GM19240 (cell line): ENCODE results near the gene PAQR9.

Experiments
- DNase-seq: peaks from one replicate; pipeline ENCODE4 v3.0.0; 2011; ENCODE audit warnings: low spot score; ENCODE audit not compliant: insufficient read length

Gene PAQR9

DNA sequence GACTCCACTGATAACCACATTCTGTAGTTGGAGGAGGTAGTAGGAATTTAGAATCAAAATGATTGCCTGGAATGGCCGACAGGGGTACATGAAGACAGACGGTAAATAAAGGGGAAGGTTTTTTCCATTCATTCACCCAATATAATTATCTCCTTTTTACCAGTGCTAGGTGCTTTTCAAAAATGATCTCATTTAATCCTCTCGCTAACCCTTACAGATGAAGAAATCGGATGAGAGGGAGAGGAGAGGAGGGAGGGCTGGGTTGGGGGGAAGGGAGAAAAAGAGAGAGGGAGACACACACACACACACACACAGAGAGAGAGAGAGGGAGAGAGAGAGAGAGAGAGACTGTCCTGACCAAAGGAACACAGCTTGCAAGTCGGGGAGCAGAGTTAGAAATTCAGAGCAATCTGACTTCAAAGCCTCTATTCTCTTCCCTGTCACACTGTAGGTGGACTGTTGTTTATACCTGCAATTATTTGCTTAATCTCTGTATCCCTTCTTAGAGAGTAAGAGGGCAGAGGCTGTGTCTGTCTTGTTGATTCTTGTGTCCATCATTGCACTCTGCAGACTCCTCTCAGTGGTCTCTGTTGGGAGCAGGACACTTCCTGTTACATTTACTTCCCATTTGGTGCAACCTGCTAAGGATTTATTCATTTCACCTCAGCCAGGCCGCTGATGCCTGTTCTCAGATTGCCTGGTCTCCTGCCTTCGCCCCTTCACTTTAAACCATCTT, 18.7 kb upstream of the PAQR9 start:
- no peak for DNase-seq

DNA sequence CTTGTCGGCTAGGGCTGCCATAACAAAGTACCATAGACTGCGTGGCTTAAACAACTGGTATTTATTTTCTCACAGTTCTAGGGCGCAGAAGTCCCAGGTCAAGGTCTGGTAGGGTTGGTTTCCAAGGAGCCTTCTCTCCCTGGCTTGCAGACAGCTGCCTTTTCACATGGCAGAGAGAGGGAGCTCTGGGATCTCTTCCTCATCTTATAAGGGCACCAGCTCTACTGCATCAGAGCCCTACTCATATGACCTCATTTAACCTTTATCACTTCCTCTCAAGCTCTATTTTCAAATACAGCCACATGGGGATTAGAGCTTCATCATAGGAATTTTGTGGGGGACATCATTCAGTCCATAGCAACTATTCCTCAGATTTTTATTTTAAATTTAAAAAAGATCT, 17.6 kb upstream of the PAQR9 start:
- DNase-seq = no peak

DNA sequence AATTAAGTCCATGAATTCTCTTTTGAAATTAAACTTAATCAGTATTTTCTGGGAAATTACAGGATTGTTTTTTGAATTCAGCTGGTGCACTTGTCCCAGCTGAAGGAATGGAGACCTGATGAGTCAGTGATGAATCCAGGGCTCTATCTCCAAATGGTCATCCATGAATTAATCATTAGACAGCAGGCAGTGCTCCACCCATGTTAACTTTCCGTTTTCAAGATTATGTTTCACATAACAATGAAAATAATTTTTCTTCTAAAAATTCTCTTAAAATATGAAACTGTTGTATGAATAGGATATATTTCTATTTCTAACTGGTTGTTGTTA, 13.9 kb upstream of the PAQR9 start:
- DNase-seq = no peak

DNA sequence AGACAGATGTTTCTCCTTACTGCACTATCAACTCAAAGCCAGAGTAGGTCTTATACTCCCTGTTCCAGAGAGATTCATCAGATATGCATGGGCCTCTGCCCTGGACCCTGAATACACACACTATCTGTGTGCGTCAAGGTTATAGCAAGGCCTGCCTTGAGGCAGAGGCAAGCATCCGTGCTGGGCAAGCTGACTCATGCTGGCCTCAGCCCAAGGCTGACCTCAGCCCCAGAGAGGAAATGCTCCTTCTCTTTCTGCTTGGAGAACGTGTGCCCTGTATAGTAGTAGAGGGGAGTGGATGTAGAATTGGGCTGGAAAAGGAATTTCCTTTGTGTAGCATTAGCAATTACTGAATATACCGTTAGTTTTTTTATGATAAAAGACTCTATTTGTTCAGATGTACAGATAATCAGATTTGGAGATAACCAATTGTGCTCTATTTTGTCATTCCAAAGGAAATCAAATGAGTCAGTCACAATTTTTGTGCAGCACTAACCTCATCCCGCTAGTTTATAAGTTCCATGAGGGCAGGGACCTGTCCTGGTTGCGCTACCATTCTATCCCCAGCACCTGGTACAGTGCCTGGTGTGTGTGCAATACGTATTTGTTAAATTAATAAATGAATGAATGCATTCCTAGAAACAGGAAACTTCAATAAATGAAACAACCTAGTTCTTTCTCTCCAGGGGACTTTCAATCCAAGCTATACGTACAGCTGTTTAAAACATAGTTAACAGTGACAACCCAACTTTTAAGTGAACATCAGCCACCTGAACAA, 13.3 kb upstream of the PAQR9 start:
- DNase-seq = no peak

DNA sequence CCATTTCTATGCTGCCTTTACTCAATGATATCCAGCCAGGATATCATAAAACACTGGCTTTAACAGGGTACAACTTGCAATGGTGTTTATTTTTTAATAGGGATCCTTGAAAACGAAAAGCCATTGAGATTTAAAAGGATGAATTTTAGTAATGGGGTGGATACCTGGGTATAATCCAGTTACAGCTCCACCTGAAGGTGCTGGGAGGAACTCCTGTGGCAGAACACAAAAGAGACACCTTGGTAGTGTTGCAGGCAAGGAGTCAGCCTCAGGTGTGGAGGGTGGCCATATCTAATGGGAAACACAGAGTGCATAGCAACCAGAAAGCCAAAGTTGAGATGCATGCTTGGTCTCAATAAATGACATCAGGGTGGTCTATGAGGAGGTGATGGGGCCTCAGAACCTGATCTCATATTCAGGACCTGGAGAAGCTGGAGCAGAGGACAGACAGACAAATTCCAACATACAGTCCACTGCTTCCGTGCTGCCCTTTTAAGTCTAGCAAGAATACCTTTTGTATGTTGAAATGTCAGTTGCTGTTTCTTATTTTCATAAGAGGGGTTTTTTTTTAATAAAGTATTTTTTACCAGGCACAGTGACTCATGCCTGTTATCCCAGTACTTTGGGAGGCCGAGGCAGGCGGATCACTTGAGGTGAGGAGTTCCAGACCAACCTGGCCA, 12.0 kb upstream of the PAQR9 start:
- DNase-seq = no peak

DNA sequence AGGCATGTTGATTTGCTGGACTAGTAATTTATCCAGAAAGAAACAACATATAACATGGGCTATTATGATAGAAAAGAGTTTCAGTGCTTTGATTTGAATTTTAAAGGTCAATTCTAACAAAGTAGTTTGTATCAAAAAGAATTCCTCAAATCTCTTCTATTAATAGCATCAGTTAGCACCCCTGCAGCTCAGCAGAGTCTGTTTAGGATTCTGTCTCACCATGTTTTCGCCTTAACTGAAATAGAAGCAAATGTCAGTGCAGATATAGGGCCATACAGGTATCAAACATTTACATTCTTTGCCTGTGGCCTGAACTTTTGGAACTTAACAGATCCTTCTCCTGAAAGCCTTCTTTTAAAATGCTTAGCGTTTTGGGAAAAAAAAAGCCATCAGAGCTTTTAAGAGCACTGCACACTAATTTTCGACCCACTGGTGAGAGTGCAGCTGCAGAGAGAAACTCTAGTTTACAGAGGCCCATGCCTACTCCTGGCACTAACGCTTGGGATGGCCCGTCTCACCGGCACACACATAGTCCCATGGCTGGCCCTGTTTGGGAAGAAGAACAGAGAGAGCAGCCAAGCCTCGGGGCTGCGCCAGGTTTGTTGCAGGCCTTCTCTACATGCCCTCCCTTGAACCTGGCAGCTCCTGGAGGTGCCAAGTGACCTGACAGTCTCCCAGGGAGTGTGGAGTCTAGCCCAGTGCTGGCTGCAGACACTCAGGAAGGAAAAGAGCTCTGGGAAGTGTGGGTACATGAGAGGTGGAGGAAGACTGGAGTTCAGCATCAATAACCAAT, 9.9 kb upstream of the PAQR9 start:
- DNase-seq = no peak

DNA sequence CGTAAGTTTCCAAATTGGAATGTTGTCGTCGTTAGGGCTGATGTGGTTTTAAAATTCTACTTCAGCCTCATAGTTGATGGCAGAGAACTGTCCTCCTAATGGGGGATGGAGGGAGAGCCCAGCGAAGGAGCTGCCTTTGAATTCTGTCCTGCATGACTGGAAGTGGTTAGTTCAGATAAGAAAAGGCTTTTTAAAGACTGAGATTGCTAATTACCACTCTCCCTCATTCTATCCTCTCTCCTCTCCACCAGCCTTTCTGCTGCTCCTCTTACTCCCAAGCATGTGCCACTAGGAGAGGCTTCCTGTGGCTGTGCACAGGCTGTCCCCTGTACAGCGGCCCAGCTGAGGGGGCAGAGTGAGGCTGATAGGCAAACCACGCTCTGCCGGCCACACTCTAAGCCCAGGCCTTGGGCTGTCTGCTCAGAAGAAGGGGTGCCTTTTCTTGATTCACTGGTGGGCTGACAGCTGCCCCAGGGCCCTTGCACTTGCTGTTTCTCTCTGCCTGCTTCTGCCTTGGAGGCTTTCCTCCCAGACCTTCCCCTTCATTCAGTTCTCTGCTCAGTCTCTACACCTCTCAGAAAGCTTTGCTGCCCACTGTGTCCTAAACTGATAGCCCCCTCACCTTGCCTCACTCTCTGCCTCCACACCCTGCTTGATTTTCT, 8.7 kb upstream of the PAQR9 start:
- DNase-seq = no peak

DNA sequence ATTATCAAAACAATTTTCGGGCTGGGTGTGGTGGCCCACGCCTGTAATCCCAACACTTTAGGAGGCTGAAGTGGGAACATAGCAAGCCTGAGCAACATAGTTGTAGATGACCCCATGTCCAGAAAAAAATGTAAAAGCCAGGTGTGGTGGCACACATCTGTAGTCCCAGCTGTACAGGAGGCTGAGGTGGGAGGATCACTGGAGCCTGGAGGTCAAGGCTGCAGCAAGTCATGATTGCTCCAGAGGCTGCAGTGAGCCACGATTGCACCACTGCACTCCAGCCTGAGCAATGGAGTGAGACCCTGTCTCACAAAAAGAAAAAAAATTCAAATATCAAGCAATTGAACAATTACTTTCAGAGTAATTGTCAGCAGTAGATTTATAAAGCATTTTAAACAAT, 8.0 kb upstream of the PAQR9 start:
- no peak for DNase-seq

DNA sequence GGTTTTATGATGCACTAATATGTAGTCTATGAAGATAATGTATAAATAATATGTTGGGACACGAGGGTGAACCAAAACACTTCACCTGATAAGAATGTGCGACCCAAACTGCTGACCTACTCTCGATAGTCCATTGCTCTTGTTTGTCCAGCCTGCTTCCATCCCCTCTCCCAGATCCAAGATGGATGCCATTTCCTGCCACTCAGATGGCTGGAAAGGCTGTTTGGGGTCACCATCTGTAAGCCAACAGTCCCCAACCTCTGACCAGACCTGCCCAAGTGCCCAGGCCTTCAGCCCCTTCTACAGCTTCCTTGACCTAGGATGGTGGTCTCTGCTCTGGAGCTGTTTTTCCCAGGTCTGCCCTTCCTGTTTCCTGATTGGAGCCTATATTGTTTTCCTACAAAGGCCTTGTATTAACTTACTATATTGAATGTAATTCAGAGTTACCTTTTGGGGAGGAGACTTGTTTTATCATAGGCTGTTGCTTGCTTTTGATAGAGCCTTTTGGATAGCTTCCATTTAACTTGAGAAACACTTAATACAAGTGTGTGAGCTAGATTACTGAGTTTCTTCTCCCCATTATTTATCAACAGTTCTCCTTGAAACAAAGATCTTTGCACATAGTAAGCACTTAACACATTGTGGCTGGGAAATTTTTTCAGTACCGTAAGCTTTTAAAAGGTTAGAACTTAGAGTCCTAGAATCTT, 5.0 kb upstream of the PAQR9 start:
- no peak for DNase-seq

DNA sequence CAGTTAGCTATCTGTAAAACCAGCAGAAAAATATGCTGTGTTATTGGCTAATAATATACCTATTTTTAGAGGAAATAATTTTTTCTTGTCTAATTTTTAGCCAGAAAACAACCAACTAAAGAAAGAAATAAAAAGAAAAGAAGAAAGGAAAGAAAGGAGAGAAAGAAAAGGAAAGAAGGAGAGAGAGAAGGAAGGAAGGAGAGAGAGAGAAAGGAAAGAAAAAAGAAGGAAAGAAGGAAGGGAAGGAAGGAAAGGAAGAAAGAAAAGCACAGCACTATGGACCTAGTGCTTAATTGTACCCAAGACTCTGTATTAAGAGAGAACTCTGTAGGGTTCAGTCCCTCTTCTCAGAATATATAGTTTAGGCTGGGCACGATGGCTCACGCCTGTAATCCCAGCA, 3.3 kb upstream of the PAQR9 start:
- no peak for DNase-seq

DNA sequence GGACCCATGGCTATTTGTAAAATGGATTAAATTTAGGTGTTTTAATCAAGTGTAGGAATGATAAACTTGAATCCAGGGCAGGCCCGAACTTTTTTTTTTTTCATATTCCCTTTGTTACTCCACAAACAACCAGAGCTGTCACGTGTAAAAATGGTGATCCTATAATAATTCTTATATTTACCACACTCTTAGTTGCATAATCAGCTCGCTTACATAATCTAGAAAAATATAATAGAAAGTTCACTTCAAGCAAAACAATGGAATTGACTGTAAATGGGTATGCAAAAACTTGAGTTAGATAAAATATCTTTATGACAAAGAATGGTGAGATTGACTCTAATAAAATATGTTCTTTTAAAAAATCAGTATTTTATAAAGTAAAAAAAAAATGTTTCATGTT, 2.1 kb upstream of the PAQR9 start:
- DNase-seq = no peak

DNA sequence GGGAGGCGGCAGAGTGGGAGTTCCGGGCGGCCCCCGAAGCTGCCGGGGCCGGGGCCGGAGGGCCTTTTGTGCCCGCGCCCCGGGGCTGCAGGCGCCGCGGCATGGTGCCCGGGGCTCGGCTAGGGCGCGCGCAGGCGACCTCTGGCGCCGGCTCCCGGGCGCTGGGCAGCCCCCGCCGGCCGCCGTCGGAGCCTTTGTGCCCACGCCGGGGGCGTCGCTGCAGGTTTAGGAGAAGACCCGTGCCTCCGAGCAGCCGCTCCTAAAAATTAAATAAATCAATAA, 299 bp downstream of the PAQR9 start:
- DNase-seq = no peak

DNA sequence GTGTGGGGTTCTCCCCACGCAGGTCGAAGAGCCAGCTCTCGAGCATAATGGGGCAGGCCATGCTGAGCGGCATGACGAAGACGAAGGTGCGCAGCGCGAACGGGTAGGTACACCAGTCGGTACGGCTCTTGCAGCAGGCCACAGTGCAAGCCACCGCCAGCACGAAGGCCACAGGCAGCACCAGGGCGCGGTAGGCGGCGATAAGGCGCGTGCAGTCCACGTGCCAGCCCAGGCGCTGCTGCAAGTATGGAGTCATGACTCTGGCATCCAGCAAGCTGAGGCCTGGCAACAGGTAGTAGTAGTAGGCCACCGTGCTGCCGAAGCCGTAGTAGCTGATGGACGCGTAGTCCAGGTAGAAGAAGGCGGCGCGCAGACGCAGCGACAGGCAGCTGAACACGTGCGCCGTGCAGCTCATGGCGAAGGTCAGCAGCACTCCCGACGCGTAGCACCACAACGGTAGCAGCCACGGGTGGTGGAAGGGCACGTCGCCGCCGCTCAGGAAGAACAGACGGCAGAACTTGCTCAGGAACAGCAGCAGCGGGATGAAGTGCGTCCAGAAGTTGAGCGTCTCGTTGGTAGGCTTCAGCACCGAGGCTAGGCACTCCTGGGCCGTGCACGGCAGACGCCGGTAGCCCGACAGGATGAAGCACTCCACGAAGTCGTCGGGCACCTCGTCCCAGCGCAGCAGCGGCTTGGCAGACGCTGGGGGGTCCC, 797 bp downstream of the PAQR9 start:
- no peak for DNase-seq

DNA sequence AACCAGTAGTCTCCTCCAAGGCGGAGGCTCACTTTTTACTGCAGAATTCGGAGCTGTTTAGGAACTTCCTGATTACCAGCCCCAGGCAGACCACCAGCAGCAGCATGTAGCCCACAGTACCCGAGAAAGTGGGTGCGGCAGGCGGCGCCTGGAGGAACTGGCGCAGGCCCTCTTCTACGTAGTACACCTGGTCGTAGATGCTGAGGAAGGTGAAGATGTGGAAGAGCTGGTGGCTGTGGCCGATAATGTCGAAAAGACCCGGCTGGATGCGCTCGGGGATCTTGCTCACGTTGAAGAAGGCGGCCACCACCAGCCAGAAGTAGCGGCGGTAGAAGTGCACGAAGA, 1.3 kb downstream of the PAQR9 start:
- no peak for DNase-seq

DNA sequence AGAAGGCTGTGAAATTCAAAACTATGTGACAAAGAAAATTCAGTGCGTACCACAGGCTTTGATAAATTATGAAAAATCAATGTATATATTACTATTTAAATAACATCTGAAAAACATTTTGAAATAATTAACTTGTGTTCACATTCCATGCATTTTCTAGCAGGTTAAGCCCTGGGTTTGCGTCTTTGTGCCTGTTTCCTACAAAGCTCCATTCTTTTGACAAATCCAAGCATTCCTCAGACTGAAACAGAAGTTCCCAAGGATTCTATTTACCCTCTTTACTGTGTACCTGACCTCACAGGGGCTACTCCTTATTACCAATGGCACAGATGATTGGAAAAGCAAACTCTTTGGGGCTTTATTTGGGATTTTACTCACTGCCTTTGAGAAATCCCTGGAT, 1.9 kb downstream of the PAQR9 start:
- DNase-seq = no peak

DNA sequence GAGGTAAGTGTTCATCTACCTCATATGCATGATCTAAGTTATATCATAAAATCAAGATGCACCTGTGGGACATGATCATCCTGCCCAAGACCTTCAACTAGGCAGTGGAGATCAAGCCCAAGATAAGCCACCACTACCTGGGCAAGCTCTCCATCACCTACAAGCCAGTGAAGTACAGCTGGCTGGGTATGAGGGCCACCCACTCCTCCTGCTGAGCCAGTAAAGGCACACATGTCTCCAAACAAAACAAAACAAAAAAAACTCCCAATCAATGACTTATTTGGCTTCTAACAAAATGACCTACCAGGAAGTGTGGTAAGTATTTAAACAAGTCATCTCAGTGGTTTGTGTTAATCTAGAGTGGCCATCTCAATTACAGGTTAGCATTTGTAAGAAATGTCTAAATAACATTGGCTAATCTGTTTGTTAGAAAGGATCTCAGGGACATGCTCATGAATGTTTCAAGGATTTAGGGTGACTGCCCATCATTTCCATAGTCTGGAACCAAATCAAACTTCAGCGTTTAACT, 3.1 kb downstream of the PAQR9 start:
- DNase-seq = no peak

DNA sequence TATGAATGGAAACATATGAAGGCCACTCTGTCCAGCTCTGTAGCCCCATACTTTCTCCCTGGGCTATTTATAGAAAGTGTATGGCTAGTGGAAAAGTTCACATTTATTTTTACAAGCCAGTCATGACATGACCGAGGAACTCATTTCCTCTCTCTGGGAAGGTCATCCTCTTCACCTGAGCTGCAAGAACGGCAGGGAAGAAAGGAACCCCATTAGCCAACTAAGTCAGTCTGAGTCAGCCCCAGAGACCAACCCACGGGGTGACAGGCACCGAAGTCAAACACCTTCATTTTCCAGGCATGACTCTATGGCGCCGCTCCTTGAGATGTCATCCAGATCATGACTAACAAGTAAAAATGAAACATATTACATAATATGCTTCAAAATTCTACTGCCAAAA, 4.8 kb downstream of the PAQR9 start:
- DNase-seq = no peak

DNA sequence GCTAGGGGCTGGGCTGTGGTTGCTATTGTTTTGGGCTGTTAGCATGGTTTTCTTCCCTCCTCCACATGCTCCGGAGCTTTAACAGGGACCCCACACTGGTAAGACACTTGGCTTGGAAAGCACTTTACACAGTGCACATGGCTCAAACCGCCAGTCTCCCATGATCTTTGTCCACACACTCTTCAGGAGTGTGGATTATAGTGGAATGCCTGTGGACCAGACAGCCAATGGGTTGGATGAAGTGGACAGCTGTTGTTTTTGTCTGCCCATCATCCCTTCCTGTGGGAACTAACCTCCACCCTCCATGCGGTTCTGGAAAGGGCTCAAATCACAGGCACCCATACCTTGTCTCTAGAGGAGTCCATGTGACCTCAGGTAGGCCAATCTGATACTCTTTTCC, 10.0 kb downstream of the PAQR9 start:
- DNase-seq = no peak

DNA sequence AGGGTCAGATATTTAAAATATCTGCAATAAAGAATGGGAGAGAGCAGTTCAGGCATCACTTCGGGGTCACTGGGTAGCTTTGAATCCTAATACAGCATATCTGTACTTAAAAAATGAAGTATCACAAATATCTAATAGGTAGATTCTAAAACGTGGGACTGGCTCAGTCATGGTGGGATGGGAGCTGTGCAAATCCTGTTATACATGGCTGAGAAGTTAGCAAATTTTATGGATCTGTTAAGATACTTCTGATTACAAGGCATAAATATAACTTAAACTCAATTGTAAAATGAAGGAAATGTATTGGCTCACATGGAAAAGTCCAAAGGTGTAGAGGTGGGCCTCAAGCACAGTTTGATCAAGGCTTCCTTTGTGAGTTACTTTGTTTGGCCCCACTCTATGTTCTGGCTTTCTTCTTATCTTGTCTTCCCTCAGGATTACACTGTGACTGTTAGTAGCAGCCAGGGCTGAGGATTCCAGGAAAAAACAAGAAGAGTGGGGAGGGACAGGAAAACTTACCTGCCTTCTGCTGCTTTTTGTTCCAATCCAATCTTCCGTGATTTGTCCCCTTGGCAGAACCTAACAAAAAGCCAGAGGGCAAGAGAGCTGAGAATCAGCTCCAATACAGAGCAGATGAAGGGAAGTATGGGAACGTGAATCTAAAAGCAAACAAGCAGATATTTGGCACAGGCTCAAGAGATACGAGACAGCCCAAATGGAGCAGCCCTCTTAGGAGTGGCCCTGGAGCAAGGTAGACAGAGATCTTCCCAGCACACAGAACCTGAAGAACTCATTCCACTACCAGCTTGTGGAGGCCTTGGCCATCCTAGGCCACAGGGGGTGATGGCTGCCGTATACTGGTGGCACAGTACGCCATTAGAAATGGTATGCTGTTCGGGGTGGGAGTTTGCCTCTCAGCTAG, 10.9 kb downstream of the PAQR9 start:
- no peak for DNase-seq
